Cardiac fibroblast (primary cell): ENCODE data around the gene KCNT1.

Experiments
- DNase-seq, 2 donors: peaks; one replicate each; pipeline versions ENCODE4 v3.0.0 to v3.0.0-alpha.2; 2010; ENCODE audit warnings: low read depth in 2 of 2
- H3K4me3 ChIP-seq, 2 donors: replicated peaks in 1 of 2; 1 replicate in 1 of 2; 2 replicates in 1 of 2; pipeline ENCODE4 v1.5.1; 2011; ENCODE audit warnings: low read depth in 2 of 2, low read length in 2 of 2, mild to moderate bottlenecking in 2 of 2, moderate library complexity in 1 of 2
- TF ChIP-seq, protein P1 (sequence below): IDR thresholded peaks from one replicate; pipeline ENCODE4 v1.5.1; 2011; ENCODE audit warnings: low read depth, mild to moderate bottlenecking, low read length, inconsistent platforms

The KCNT1 gene

DNA sequence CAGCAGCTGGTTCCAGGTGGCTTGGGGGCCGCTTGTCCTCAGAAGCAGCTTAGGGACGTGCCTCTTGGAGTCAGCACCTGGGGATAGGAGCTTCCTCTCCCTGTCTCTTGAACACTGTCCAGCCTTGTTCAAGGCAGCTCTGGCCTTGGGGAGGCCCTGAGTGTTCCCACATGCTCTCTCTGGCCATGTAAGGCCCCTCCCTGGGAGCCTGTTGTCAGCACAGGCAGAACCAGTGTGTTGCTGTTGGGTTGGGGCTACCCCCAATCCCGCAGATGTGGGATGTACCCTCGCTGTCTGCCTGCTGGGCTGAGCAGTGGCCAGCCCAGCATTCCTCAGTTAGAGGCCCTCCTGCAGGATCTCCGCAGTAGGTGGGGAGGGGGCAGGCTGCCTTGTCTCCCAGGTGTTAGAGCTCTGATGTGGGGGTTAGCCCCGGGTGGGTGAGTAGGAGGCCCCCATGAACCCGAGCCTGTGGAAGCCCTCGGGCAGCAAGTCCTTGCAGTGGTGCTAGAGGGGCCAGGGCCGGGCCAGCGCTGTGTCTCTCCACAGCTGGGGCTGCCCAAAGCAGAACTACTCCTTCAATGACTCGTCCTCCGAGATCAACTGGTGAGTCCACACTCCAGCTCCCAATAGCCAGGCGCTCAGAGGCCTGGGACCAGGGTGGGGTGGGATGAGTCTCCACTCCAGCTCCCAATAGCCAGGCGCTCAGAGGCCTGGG lies 51.6 kb downstream of the KCNT1 start:
- no peak overlapping the region for H3K4me3 ChIP-seq
- TF ChIP-seq, protein P1, sequence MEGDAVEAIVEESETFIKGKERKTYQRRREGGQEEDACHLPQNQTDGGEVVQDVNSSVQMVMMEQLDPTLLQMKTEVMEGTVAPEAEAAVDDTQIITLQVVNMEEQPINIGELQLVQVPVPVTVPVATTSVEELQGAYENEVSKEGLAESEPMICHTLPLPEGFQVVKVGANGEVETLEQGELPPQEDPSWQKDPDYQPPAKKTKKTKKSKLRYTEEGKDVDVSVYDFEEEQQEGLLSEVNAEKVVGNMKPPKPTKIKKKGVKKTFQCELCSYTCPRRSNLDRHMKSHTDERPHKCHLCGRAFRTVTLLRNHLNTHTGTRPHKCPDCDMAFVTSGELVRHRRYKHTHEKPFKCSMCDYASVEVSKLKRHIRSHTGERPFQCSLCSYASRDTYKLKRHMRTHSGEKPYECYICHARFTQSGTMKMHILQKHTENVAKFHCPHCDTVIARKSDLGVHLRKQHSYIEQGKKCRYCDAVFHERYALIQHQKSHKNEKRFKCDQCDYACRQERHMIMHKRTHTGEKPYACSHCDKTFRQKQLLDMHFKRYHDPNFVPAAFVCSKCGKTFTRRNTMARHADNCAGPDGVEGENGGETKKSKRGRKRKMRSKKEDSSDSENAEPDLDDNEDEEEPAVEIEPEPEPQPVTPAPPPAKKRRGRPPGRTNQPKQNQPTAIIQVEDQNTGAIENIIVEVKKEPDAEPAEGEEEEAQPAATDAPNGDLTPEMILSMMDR = no peak
- no peak for DNase-seq

DNA sequence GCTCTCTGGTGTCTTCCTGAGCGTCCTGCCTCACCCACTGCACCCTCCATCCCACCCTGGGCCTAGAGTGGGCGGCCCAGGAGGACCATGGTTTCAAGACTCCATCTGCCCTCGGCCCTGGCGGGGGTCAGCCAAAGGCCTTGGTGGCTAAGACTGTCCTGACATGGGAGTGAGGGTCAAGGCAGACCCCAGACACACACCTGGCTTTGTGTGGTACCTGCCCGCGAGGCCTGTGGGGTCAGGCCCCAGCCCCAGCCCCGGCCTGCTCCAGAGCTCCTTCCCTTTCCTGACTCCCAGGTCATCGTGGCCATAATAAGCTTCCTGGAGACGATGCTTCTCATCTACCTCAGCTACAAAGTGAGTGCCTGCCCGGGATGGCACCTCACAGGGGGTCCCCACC lies 54.6 kb downstream of the KCNT1 start:
- TF ChIP-seq, protein P1 = no peak
- no peak overlapping the region for H3K4me3 ChIP-seq
- no peak for DNase-seq

DNA sequence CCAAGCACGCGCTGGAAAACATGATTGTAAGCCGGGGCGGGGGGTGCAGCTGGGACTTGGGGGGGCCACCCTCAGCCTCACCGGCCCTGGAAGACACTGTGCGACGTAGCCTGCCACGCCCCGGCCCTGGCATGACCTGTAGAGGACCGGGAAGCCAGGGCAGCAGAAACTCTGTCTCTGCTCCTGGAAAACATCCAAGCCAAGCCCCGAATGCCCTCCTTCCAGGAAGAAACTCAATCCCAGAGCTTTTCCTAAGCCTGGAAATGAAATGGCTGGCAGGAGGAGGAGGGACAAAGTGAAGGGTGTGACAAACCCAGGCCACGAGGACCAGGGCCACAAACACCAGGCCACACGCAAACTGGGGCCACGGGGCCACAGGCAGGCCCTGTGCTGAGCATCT lies 55.4 kb downstream of the KCNT1 start:
- H3K4me3 ChIP-seq = no peak overlapping the region
- TF ChIP-seq, protein P1 = no peak

DNA sequence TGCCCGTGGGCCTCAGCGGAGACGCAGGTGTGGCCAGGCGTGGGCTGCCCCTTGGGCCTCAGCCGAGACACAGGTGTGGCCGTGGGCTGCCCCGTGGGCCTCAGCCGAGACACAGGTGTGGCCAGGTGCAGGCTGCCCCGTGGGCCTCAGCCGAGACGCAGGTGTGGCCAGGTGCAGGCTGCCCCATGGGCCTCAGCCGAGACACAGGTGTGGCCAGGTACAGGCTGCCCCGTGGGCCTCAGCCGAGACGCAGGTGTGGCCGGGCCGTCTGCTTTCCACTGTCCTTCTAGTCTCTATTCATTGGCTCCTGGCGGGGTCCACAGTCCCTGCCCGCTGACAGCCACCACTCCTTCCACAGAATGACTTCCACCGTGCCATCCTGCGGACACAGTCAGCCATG lies 56.1 kb downstream of the KCNT1 start:
- no peak for DNase-seq
- TF ChIP-seq, protein P1 = no peak
- H3K4me3 ChIP-seq = no peak overlapping the region

More for the DNA sequence above, 55.4 kb downstream of the KCNT1 start:
- no peak for DNase-seq

DNA sequence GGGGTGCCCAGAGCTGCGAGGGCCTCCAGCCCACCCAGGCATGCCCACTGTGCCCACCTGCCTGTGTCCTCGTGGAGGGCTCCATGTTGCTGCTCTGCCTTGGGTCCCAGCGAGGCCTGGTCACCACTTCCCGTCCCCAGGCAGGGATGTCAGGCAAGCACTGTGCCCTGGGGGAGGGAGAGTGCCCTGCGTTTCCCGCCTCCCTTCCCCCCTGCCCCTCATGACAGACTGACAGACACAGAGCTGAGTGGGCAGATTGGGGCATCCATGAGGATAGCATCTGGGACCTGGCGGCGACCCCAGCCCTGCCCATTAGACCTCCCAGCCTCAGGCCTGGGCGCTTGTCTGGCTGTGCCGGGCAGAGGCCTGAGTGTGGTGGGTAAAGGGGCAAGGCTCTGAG lies 56.9 kb downstream of the KCNT1 start:
- TF ChIP-seq, protein P1 = no peak
- no peak overlapping the region for H3K4me3 ChIP-seq
- DNase-seq = no peak

DNA sequence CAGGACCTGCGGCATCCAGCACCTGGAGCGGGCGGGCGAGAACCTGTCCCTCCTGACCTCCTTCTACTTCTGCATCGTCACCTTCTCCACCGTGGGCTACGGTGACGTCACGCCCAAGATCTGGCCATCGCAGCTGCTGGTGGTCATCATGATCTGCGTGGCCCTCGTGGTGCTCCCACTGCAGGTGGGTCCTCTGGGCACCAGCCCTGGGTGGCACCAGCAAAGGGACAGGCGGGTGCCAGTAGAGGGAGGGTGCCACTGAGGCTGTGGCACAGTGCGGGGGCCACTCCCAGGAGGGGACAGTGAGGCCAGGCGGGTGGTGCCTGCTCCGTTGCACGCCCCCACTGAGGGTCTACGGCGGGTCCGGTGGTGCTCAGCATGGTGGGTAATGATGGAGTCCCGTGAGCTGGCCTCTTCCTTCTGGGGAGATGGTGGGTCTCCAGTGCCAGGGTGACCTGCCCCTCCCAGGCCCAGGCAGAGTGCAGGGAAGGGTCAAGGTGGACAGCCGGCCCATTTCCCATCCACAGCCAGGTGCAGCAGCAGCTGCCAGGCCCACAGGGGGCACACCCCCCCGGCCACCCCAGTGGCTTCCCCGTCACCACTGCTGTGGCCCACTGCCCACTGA lies 57.8 kb downstream of the KCNT1 start:
- H3K4me3 ChIP-seq = no peak overlapping the region
- DNase-seq = no peak
- TF ChIP-seq, protein P1 = no peak
